ENCODE data around the gene VAT1L.

DNA sequence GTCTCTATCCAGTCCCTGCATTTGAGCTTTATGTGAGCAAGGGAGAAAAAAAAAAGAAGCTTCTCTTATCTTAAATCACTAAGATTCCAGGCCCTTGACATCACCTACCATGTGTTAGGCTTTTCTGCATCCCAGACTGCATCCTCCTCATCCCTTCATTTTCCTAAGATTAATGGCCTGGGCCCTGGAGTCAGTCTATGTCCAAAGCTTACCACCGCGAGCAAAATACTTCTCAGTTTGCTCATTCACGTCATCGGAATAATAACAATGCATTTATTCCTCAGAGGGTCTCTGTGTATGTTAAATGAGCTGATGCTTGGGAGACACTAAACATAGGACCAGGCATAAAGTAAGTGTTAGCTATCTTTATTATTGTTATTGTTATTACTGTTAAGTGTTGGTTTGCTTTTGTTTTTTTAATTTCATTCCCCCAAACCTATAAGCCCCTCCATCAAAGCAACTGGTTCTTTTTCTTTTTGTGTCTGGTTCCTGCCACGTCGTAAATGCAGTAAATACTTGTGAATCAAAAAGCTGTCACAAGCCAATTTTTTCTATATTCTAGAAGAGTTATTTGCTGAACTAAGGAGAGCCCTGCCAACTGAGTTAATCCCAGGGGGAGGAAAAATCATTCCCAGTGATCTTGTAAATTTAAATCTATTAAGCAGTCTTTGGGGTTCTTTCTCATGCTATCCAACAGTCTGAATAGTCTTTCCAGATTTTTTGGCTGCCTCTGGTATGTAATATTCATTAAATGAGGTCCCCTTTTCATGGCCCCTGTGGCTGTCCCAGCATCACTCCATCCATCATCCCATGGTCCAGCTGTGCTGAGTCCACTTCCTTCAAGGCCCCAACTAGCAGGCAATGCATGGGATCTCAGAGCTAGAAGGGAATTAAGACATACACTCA is 46.5 kb downstream of the VAT1L start:
- TF ChIP-seq, protein P1, sequence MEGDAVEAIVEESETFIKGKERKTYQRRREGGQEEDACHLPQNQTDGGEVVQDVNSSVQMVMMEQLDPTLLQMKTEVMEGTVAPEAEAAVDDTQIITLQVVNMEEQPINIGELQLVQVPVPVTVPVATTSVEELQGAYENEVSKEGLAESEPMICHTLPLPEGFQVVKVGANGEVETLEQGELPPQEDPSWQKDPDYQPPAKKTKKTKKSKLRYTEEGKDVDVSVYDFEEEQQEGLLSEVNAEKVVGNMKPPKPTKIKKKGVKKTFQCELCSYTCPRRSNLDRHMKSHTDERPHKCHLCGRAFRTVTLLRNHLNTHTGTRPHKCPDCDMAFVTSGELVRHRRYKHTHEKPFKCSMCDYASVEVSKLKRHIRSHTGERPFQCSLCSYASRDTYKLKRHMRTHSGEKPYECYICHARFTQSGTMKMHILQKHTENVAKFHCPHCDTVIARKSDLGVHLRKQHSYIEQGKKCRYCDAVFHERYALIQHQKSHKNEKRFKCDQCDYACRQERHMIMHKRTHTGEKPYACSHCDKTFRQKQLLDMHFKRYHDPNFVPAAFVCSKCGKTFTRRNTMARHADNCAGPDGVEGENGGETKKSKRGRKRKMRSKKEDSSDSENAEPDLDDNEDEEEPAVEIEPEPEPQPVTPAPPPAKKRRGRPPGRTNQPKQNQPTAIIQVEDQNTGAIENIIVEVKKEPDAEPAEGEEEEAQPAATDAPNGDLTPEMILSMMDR (IDR thresholded peaks at IDR 0.05 in 8 of 11, conservative IDR thresholded peaks at IDR 0.05 in 3 of 11) = no peak
- TF ChIP-seq POLR2A (IDR thresholded peaks at IDR 0.05) = no peak
- no peak for TF ChIP-seq POLR2AphosphoS5 (IDR thresholded peaks at IDR 0.05)

Measured in spleen (tissue), 7 donors.